Keratinocyte (primary cell): Measurements from ENCODE around the gene PDE6A. TPM values are rescaled to one million over a fixed set of nuclear protein-coding genes. Genes with fewer than 3 reads are reported as not detected.

Experiments
- DNase-seq: peaks from one replicate; pipeline ENCODE4 v3.0.0-alpha.2; 2011; ENCODE audit warnings: low read depth, missing footprints, low spot score
- FAIRE-seq: peaks from 2 replicates; lab custom pipeline; 2011; peaks lifted over from hg19 to GRCh38; lab: Jason Lieb, UNC
- H2AFZ ChIP-seq: 2 replicates; pipeline ENCODE4 v1.6.0; 2012; ENCODE audit warnings: low read length, control low read depth, inconsistent platforms; ENCODE audit not compliant: control insufficient read depth
- H3K27ac ChIP-seq: 2 replicates; pipeline ENCODE4 v1.5.1; 2011; ENCODE audit warnings: low read length; ENCODE audit not compliant: control insufficient read depth, insufficient read depth
- H3K27me3 ChIP-seq: 3 replicates; pipeline ENCODE4 v1.6.0; 2011; ENCODE audit warnings: low read length; ENCODE audit not compliant: control insufficient read depth, insufficient read depth; ENCODE audit errors: extremely low read depth
- H3K36me3 ChIP-seq, 2 experiments: 2 replicates in 1 of 2; 3 replicates in 1 of 2; pipeline ENCODE4 v1.5.1; 2011; ENCODE audit warnings: low read length in 2 of 2, mild to moderate bottlenecking in 1 of 2; ENCODE audit not compliant: control insufficient read depth in 2 of 2, insufficient read depth in 2 of 2; ENCODE audit errors: extremely low read depth in 1 of 2
- H3K4me1 ChIP-seq: 3 replicates; pipeline ENCODE4 v1.5.1; 2011; ENCODE audit warnings: low read length; ENCODE audit not compliant: control insufficient read depth, insufficient read depth; ENCODE audit errors: extremely low read depth
- H3K4me2 ChIP-seq: 3 replicates; pipeline ENCODE4 v1.6.0; 2011; ENCODE audit warnings: low read depth, low read length; ENCODE audit not compliant: control insufficient read depth, insufficient read depth; ENCODE audit errors: extremely low read depth
- H3K4me3 ChIP-seq, 3 experiments: fragments of 200-600 bp in 1 of 3; sonication (generic) in 1 of 3; 2 replicates in 2 of 3; 3 replicates in 1 of 3; pipeline ENCODE4 v1.5.1; 2011 to 2016; ENCODE audit warnings: low read length in 3 of 3, mild to moderate bottlenecking in 3 of 3, control low read depth in 2 of 3, inconsistent platforms in 1 of 3, low read depth in 1 of 3, mixed read lengths in 1 of 3, mixed run types in 1 of 3, moderate library complexity in 1 of 3; ENCODE audit not compliant: control insufficient read depth in 2 of 3, insufficient read depth in 2 of 3; ENCODE audit errors: extremely low read depth in 1 of 3
- H3K79me2 ChIP-seq: 2 replicates; pipeline ENCODE4 v1.6.0; 2012; ENCODE audit warnings: low read length; ENCODE audit not compliant: control insufficient read depth, insufficient read depth
- H3K9ac ChIP-seq: 3 replicates; pipeline ENCODE4 v1.6.0; 2011; ENCODE audit warnings: low read length; ENCODE audit not compliant: control insufficient read depth, insufficient read depth; ENCODE audit errors: extremely low read depth
- H3K9me1 ChIP-seq: 3 replicates; pipeline ENCODE4 v1.6.0; 2011; ENCODE audit warnings: low read length; ENCODE audit not compliant: control insufficient read depth, insufficient read depth; ENCODE audit errors: extremely low read depth
- H3K9me3 ChIP-seq: 2 replicates; pipeline ENCODE4 v1.5.1; 2012; ENCODE audit warnings: low read depth, low read length; ENCODE audit not compliant: control insufficient read depth
- H4K20me1 ChIP-seq: 3 replicates; pipeline ENCODE4 v1.6.0; 2011; ENCODE audit warnings: low read length; ENCODE audit not compliant: control insufficient read depth, insufficient read depth; ENCODE audit errors: extremely low read depth
- CTCF ChIP-seq, 3 experiments: IDR thresholded peaks in 1 of 3; conservative IDR thresholded peaks in 1 of 3; optimal IDR thresholded peaks in 1 of 3; 2 replicates in 2 of 3; 3 replicates in 1 of 3; pipeline versions ENCODE3 to v1.5.1; 2011; ENCODE audit warnings: low read length in 3 of 3, mild to moderate bottlenecking in 3 of 3, moderate library complexity in 2 of 3, control low read depth in 1 of 3, inconsistent platforms in 1 of 3; ENCODE audit not compliant: insufficient read depth in 2 of 3; ENCODE audit errors: extremely low read depth in 1 of 3
- EZH2 ChIP-seq: IDR thresholded peaks from one replicate; pipeline ENCODE4 v1.6.1; 2012; ENCODE audit warnings: inconsistent platforms, mild to moderate bottlenecking, low read length, moderate library complexity
- dilution Hi-C: fragments of 300-500 bp; cut with MboI; formaldehyde crosslinking; loops from one replicate; pipeline ENCODE4 v1.7.0; 2020; ENCODE audit warnings: low sequenced_read_pairs; ENCODE audit not compliant: extremely low pct_ligation_motif_present
- polyA plus RNA-seq, 5 experiments: library from polyadenylated mRNA; depleted of rRNA in 3 of 5; stranded (reverse) in 3 of 5; stranded (forward) in 1 of 5; unstranded in 1 of 5; fragments of >200 nt; gene quantifications; 1 replicate in 1 of 5; 2 replicates in 3 of 5; 3 replicates in 1 of 5; pipeline versions ENCODE4 v1.2.1 to v1.2.3, GENCODE V29; 2011 to 2012; ENCODE audit warnings: missing spikeins in 2 of 5, low read depth in 1 of 5, low replicate concordance in 1 of 5

Gene PDE6A
- polyA plus RNA-seq, 1 donor (not counting 4 experiments of a cell fraction or from before 2014, with no cell fraction given): 0.03 TPM

- DNase-seq: no peak
- no peak for FAIRE-seq
- H3K36me3 ChIP-seq: peaks cover 10 to 21% of the 10 kb centered on the region in 2 experiments
- H3K27me3 ChIP-seq: no peaks in the 10 kb centered on the region
- no peak overlapping the region for H3K4me3 ChIP-seq
- H3K9me3 ChIP-seq: no peaks in the 10 kb centered on the region
- H4K20me1 ChIP-seq: no peaks in the 10 kb centered on the region
- dilution Hi-C loops: no loop called here
- no peak overlapping the region for H3K9ac ChIP-seq
- H3K79me2 ChIP-seq: no peaks in the 10 kb centered on the region
- H2AFZ ChIP-seq: no peak overlapping the region
- no peaks in the 10 kb centered on the region for H3K4me1 ChIP-seq
- H3K4me2 ChIP-seq: no peak overlapping the region
- H3K27ac ChIP-seq: no peak overlapping the region
- no peaks in the 10 kb centered on the region for H3K9me1 ChIP-seq
- TF ChIP-seq EZH2 (no peak), CTCF (optimal IDR thresholded peaks at IDR 0.05 in 1 of 3, IDR thresholded peaks at IDR 0.05 in 1 of 3, conservative IDR thresholded peaks at IDR 0.05 in 1 of 3; ENCODE audit: extremely low read depth in 1 of 3, insufficient read depth in 2 of 3, low read length in 3 of 3) (no peak)
These were observed 97.0 kb downstream of the PDE6A start for GRCh38 chr5:149847611-149848010.

DNA sequence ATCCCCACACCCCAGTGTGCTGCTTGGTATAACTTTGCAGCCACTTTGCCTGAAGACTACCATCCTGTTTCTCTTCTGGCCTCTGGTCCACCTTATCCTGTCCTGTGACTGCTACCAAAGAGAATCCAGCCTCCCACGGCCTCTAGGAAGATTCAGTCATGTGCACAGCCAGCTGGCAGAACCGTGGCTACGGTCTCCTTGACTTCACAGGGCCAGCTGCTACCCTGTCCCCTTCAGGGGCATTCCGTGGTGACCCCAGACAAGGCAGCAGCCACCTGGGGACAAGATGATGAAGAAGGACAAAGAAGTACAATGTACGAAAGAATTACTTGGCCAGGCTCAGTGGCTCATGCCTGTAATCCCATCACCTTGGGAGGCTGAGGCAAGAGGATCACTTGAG lies 98.6 kb downstream of the PDE6A start:
- H3K27me3 ChIP-seq: no peaks in the 10 kb centered on the region
- H3K36me3 ChIP-seq: peaks cover 15 to 21% of the 10 kb centered on the region in 2 experiments
- no peaks in the 10 kb centered on the region for H4K20me1 ChIP-seq
- DNase-seq: no peak
- no peak overlapping the region for H3K27ac ChIP-seq
- H3K4me2 ChIP-seq: no peak overlapping the region
- no peaks in the 10 kb centered on the region for H3K9me3 ChIP-seq
- H3K9ac ChIP-seq: no peak overlapping the region
- H2AFZ ChIP-seq: no peak overlapping the region
- dilution Hi-C loops: no loop called here
- TF ChIP-seq CTCF (optimal IDR thresholded peaks at IDR 0.05 in 1 of 3, IDR thresholded peaks at IDR 0.05 in 1 of 3, conservative IDR thresholded peaks at IDR 0.05 in 1 of 3; ENCODE audit: extremely low read depth in 1 of 3, insufficient read depth in 2 of 3, low read length in 3 of 3) (no peak), EZH2 (no peak)
- FAIRE-seq: no peak
- no peaks in the 10 kb centered on the region for H3K79me2 ChIP-seq
- H3K4me3 ChIP-seq: no peak overlapping the region
- no peaks in the 10 kb centered on the region for H3K4me1 ChIP-seq
- no peaks in the 10 kb centered on the region for H3K9me1 ChIP-seq
